Measurements from ENCODE around the gene SPATA9.

Gene SPATA9

GRCh38 chr5:95613514-95613913, 69.3 kb downstream of the SPATA9 start:
- no peak for DNase-seq (ENCODE audit: low read depth, low spot score)
- in situ Hi-C loops (cut with HindIII; ENCODE audit: low sequenced_read_pairs): no loop called here
- TF ChIP-seq CTCF (IDR thresholded peaks at IDR 0.05; ENCODE audit: low read depth, low read length): no peak

GRCh38 chr5:95611396-95611795, 71.4 kb downstream of the SPATA9 start:
- no peak for DNase-seq (ENCODE audit: low read depth, low spot score)
- H3K4me3 ChIP-seq (ENCODE audit: low read depth, low read length): no peak overlapping the region
- in situ Hi-C loops (cut with HindIII; ENCODE audit: low sequenced_read_pairs): no loop called here
- no peak for TF ChIP-seq CTCF (IDR thresholded peaks at IDR 0.05; ENCODE audit: low read depth, low read length)

More at GRCh38 chr5:95613514-95613913, 69.3 kb downstream of the SPATA9 start:
- no peak overlapping the region for H3K4me3 ChIP-seq (ENCODE audit: low read depth, low read length)

GRCh38 chr5:95610546-95610945, 72.2 kb downstream of the SPATA9 start:
- TF ChIP-seq CTCF (IDR thresholded peaks at IDR 0.05; ENCODE audit: low read depth, low read length): no peak
- no peak for DNase-seq (ENCODE audit: low read depth, low spot score)
- H3K4me3 ChIP-seq (ENCODE audit: low read depth, low read length): no peak overlapping the region
- in situ Hi-C loops (cut with HindIII; ENCODE audit: low sequenced_read_pairs): no loop called here

GRCh38 chr5:95609711-95610110, 73.1 kb downstream of the SPATA9 start:
- no peak overlapping the region for H3K4me3 ChIP-seq (ENCODE audit: low read depth, low read length)
- no peak for DNase-seq (ENCODE audit: low read depth, low spot score)
- in situ Hi-C loops (cut with HindIII; ENCODE audit: low sequenced_read_pairs): no loop called here
- TF ChIP-seq CTCF (IDR thresholded peaks at IDR 0.05; ENCODE audit: low read depth, low read length): no peak
